SK-N-SH (cell line): Measurements from ENCODE around the gene R3HCC1L.

ENCODE experiments used
- ELF1 ChIP-seq: IDR thresholded peaks from 2 replicates; pipeline ENCODE4 v1.4.0; 2012
- EZH2phosphoT487 ChIP-seq: fragments of 200-600 bp; sonication (generic); IDR thresholded peaks from 2 replicates; pipeline ENCODE4 v1.6.1; 2017; ENCODE audit warnings: low read depth, mixed run types, mild to moderate bottlenecking, antibody characterized with exemption, moderate library complexity, borderline replicate concordance
- GABPA ChIP-seq: IDR thresholded peaks from 2 replicates; pipeline ENCODE4 v1.4.0; 2012; ENCODE audit warnings: low read depth, mild to moderate bottlenecking
- MXI1 ChIP-seq: IDR thresholded peaks from 2 replicates; pipeline ENCODE4 v1.6.1; 2012; ENCODE audit warnings: mild to moderate bottlenecking, low read depth, low read length, improper control_type of control experiment
- POLR2AphosphoS5 ChIP-seq: IDR thresholded peaks from 2 replicates; pipeline ENCODE4 v1.6.1; 2012; ENCODE audit warnings: low read depth, low read length
- TEAD4 ChIP-seq: IDR thresholded peaks from 2 replicates; pipeline ENCODE4 v1.4.0; 2012; ENCODE audit warnings: mild to moderate bottlenecking, borderline replicate concordance; ENCODE audit not compliant: insufficient read depth
- TF ChIP-seq, protein P1 (sequence below): fragments of 200-600 bp; sonication (generic); IDR thresholded peaks from 2 replicates; pipeline ENCODE4 v1.6.1; 2017; ENCODE audit warnings: antibody characterized with exemption, mild to moderate bottlenecking, moderate library complexity
- TF ChIP-seq, protein P2 (sequence below): IDR thresholded peaks from 2 replicates; pipeline ENCODE4 v1.4.0; 2012; ENCODE audit warnings: low read depth, borderline replicate concordance
- TF ChIP-seq, protein P3 (sequence below): IDR thresholded peaks from 2 replicates; pipeline ENCODE4 v1.6.1; 2012; ENCODE audit warnings: mild to moderate bottlenecking, low read depth, low read length, moderate library complexity
- TF ChIP-seq, protein P4 (sequence below): IDR thresholded peaks from 2 replicates; pipeline ENCODE4 v1.4.0; 2012; ENCODE audit warnings: low read depth

DNA sequence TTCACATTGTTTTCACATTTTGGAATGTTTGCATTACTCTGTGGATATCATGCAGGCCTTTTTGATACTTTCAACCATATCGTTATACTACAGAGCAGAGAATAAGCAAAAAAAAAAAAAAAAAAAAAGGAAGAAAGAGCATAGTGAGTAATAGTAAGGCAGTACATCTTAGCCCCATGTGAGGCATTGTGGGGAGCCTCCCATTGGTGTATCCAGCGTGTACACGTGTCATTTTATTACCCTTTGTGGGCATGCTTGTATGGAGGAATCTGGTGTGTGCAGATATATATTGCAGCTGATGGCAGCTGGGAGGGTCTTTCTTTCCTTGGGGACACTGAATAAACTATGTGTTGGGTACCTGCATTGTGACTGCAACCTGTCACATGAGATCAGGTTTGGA, 19.6 kb downstream of the R3HCC1L start:
- TF ChIP-seq, protein P1, sequence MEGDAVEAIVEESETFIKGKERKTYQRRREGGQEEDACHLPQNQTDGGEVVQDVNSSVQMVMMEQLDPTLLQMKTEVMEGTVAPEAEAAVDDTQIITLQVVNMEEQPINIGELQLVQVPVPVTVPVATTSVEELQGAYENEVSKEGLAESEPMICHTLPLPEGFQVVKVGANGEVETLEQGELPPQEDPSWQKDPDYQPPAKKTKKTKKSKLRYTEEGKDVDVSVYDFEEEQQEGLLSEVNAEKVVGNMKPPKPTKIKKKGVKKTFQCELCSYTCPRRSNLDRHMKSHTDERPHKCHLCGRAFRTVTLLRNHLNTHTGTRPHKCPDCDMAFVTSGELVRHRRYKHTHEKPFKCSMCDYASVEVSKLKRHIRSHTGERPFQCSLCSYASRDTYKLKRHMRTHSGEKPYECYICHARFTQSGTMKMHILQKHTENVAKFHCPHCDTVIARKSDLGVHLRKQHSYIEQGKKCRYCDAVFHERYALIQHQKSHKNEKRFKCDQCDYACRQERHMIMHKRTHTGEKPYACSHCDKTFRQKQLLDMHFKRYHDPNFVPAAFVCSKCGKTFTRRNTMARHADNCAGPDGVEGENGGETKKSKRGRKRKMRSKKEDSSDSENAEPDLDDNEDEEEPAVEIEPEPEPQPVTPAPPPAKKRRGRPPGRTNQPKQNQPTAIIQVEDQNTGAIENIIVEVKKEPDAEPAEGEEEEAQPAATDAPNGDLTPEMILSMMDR: no peak
- TF ChIP-seq POLR2AphosphoS5 (no peak), ELF1 (no peak), MXI1 (no peak), EZH2phosphoT487 (no peak), GABPA (no peak), TEAD4 (no peak)
- TF ChIP-seq, protein P2, sequence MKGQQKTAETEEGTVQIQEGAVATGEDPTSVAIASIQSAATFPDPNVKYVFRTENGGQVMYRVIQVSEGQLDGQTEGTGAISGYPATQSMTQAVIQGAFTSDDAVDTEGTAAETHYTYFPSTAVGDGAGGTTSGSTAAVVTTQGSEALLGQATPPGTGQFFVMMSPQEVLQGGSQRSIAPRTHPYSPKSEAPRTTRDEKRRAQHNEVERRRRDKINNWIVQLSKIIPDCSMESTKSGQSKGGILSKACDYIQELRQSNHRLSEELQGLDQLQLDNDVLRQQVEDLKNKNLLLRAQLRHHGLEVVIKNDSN: no peak
- TF ChIP-seq, protein P3, sequence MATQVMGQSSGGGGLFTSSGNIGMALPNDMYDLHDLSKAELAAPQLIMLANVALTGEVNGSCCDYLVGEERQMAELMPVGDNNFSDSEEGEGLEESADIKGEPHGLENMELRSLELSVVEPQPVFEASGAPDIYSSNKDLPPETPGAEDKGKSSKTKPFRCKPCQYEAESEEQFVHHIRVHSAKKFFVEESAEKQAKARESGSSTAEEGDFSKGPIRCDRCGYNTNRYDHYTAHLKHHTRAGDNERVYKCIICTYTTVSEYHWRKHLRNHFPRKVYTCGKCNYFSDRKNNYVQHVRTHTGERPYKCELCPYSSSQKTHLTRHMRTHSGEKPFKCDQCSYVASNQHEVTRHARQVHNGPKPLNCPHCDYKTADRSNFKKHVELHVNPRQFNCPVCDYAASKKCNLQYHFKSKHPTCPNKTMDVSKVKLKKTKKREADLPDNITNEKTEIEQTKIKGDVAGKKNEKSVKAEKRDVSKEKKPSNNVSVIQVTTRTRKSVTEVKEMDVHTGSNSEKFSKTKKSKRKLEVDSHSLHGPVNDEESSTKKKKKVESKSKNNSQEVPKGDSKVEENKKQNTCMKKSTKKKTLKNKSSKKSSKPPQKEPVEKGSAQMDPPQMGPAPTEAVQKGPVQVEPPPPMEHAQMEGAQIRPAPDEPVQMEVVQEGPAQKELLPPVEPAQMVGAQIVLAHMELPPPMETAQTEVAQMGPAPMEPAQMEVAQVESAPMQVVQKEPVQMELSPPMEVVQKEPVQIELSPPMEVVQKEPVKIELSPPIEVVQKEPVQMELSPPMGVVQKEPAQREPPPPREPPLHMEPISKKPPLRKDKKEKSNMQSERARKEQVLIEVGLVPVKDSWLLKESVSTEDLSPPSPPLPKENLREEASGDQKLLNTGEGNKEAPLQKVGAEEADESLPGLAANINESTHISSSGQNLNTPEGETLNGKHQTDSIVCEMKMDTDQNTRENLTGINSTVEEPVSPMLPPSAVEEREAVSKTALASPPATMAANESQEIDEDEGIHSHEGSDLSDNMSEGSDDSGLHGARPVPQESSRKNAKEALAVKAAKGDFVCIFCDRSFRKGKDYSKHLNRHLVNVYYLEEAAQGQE: no peak
- TF ChIP-seq, protein P4, sequence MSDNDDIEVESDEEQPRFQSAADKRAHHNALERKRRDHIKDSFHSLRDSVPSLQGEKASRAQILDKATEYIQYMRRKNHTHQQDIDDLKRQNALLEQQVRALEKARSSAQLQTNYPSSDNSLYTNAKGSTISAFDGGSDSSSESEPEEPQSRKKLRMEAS: no peak
